NCI-H187 treated with DMSO at 0.1 percent for 48 hours (cell line): ENCODE results near the gene ADCY9.
"Not testable (repeated sequence)": the region's sequence is repeated elsewhere in the genome, so short reads cannot be mapped to it uniquely, and the experiment has no call there.

ENCODE experiments used
- DNase-seq: peaks from one replicate; lab custom pipeline; 2025; lab: John Stamatoyannopoulos, UW

ADCY9 gene

GRCh38 chr16:3950343-3951193 lies 165.7 kb downstream of the ADCY9 start:
- no peak for DNase-seq

DNA sequence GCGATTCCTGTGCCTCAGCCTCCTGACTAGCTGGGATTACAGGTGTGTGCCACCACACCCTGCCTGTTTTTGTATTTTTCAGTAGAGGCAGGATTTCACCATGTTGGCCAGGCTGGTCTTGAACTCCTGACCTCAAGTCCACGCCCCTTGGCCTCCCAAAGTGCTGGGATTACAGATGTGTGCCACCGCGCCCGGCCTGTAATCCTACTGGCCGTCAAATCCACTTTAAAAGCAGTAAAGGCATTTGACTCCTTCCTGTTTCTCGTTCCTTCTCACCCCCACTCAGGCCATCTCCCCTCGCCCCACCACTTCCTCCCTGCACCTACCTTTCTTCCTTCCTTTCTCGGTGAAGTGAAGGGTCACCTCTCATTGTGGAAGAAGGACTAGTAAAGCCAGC lies 166.3 kb downstream of the ADCY9 start:
- no peak for DNase-seq

DNA sequence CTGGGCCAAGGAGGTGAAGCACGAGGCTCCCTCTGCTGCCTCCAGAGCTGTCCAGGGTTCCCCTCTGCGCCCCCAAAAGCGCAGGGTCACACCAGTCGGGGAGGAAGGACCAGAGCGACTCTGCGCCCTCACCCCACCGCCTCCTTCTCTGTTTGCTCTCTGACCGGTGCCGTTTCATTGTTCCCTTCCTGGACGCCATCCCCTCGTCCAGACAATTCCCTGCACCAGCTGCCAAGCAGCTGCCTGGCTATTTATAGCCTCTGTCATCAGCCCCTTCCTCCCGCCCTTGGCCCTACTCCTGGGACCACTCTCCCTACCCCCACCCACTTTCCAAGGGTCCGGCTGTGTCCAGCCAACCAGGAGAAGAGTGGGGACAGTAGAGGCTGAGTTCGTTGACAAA lies 167.0 kb downstream of the ADCY9 start:
- no peak for DNase-seq

DNA sequence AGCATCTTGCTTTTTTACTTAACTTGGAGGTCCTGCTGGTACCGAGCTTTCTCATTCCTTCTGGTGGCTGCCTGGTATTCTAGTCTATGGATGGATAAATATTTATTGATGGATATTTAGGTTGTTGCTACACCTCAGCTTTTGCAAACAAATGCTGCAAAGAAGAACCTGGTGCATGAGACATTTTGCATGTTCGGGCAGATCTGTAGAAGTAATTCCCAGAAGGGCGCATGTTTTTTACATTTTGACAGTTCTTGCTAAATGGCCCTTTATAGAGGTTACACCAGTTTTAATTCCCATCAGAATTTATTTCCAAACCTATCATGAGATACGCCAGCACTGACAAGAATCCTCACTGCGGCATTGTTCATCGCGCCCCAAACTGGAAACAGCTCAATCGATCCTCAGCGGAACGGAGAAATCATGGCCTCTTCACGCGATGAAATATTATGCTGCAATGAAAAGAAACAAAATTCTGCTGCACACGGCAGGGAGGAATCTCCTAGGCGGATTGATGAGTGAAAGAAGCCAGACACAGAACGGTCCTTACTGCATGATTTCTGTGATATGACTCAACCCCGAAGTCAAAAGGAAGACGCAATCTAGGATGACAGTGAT lies 167.8 kb downstream of the ADCY9 start:
- DNase-seq: no peak

- DNase-seq: no peak
Measured at GRCh38 chr16:3946604-3947180, 169.6 kb downstream of the ADCY9 start.

- no peak for DNase-seq
Measured at GRCh38 chr16:3945751-3946603, 170.3 kb downstream of the ADCY9 start.

DNA sequence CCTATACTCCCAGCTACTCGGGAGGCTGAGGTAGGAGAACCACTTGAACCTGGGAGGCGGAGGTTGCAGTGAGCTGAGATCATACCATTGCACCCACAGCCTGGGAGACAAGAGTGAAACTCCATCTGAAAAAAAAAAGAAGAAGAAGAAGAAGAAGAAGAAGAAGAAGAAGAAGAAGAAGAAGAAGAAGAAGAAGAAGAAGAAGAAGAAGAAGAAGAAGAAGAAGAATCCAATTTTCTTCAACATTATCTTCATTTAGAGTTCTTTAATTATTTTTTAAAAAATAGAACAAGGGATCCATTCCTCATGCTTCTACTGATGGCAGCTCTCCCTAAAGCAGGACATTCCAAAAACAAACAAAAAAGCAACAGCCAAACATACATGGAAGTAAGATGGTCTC lies 171.8 kb downstream of the ADCY9 start:
- DNase-seq: not testable (repeated sequence)

DNA sequence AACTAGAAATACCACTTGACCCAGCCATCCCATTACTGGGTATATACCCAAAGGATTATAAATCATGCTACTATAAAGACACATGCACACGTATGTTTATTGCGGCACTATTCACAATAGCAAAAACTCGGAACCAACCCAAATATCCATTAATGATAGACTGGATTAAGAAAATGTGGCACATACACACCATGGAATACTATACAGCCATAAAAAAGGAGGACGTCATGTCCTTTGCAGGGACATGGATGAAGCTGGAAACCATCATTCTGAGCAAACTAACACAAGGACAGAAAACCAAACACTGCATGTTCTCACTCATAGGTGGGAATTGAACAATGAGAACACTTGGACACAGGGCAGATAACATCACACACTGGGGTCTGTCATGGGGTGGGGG lies 174.1 kb downstream of the ADCY9 start:
- not testable (repeated sequence) for DNase-seq

DNA sequence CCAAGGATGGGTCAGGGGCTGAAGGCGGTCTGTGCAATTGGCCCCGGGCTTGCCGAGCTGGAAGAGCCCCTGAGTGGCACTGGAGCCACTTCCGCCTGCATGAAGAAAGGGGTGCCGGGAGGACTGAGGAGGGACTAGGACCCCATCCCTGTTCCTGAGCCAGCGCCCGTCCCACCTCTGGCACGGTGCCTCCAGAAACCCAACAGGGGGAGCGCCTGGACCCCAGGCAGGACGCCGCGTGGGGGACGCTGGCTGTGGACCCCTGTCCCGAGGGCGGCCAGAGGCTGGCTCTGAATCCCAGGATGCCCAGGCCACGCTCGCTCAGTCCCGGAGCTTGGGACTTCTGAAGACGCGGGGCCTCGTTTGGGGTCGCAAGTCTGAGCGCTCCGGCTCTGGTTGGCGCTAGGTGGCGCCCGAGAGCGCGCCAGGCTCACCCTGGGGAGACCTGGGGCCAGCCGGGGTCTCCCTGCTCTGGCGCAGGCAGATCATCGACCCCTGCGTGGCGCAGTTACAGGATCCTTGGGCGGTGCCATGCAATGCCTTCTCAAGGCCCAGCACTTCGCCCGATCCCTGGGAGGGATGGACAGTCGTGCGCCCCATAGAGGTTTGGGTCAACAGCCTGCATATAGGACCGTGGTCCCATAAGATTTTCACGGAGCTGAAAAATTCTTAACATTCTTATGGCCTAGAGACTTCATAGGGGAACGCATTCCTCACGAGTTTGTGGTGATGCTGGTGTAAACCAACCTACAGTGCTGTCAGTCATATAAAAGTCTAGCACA lies 177.2 kb downstream of the ADCY9 start:
- DNase-seq: no peak

GRCh38 chr16:3938471-3938842 lies 177.8 kb downstream of the ADCY9 start:
- DNase-seq: no peak

DNA sequence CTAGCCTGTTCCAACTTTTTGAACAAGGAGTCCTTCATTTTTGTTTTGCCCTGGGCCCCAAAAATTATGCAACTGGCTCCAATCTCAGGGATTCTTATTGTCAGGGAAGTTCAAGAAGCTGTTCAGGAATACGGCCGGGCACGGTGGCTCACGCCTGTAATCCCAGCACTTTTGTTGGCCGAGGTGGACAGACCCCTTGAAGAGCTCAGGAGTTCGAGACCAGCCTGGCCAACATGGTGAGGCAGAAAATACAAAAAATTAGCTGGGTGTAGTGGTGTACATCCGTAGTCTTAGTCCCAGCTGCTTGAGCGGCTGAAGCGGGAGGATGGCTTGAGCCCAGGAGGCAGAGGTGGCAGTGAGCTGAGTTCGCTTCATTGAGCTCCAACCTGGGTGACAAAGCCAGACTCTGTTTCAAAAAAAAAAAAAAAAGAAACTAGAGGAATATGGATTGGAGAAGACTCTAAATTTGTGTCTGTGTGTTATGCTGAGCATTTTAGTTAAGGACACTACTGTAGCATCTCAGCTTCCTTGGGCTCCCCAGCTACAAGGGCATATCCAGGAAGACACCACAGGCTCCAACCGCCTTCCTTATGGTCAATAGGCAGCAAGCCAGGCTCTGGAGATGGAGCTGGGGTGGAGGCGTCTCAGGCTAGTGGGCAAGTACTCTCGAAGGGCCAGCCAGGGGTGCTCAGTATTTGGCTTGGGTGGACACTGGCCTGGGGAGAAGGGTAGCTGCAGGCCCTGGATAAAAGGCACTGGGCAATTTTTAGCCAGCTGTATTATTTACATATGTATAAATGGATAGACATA lies 179.0 kb downstream of the ADCY9 start:
- no peak for DNase-seq

DNA sequence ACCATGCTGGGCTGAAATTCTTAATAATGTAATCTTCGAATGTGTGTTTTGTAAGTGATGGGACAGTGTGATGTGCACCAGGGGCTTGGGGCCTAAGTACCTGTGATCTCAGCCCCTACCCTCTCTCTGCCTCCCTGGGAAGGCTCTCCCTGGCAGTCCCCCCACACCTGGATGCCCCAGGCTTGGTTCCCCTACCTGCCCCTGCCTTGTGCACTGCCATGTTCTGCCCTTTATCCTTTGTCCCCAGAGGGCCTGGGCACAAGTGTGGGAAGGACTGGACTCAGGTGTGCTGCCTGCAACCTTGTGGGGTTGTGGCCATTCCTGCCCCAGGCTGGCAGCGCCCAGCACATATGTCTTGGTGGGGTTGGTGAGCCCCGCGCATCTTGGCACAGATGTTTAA lies 180.3 kb downstream of the ADCY9 start:
- DNase-seq: no peak

GRCh38 chr16:3934491-3935181 lies 181.6 kb downstream of the ADCY9 start:
- DNase-seq: no peak

GRCh38 chr16:3927147-3927546 lies 189.1 kb downstream of the ADCY9 start:
- not testable (repeated sequence) for DNase-seq

DNA sequence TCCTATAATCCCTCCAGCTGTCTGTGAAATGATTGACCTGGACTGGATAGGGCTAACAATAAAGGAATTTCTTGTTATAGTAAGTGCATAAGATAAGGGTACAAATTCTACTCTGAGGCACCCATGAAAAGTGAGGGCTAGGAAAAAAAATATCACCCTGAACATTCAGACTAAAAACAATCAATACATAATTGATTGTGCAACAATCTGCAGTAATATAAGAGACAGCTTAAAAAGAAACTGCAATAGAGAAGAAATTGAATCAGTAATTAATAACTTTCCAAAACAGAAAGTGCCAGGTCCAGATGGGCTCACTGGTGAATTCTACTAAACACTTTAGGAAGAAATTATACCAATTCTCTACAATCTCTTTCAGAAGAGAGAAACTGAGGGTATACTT lies 191.5 kb downstream of the ADCY9 start:
- no peak for DNase-seq

DNA sequence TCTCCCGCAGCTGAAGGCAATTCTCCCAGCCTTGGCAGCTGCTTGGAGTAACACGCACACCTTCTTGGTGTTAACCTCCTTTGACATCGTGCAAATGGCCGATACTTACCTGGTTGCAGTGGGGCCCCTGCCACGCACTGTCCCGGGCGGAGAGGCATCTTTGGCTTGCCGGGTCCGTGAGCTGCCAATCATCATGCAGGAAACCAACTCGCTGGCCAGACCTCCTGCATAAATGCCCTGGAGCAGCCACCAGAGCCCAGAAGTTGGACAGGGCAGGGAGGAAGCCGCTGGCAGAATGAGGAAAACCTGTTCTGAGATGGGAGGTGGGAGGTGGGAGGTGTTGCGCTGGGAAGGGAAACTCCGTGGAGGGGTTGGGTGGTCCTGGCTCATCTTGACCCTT lies 194.0 kb downstream of the ADCY9 start:
- DNase-seq: no peak

DNA sequence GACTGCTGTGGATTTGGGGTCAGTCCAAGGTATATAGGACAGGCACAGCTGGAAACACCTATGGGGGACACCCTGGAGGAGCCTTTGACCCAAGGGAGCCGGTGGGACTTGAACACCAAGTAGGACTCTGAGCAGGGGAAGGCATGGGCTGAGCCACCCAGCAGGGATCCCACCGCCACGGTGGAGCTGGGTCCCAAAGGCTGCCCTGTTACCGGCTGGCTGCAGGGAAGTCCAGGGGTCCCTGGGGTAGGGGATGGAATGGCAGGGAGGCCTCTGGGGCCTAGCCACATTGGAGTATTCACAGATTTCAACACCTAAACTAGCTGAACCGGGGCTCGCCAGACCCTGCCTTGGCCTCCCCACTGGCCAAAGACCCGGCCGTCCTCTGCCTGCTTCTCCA lies 196.0 kb downstream of the ADCY9 start:
- no peak for DNase-seq

DNA sequence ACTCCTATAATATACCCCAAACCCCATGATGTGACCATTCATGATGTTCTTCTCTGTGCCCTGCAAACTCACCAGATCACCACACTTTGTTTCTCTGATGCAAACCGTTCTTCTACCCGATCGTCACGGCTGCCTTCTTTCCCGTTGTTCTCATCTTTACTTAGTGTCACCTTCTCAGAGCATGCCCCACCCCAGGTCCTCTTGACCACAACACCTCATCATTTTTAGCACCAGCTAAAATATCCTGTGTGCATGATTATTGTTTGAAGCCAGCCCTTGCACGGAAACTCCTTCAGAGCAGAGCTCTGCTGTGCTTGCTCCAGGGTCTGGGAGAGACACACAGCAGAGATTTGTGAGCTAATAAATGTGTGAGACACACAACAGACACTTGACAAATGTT lies 196.8 kb downstream of the ADCY9 start:
- DNase-seq: no peak

DNA sequence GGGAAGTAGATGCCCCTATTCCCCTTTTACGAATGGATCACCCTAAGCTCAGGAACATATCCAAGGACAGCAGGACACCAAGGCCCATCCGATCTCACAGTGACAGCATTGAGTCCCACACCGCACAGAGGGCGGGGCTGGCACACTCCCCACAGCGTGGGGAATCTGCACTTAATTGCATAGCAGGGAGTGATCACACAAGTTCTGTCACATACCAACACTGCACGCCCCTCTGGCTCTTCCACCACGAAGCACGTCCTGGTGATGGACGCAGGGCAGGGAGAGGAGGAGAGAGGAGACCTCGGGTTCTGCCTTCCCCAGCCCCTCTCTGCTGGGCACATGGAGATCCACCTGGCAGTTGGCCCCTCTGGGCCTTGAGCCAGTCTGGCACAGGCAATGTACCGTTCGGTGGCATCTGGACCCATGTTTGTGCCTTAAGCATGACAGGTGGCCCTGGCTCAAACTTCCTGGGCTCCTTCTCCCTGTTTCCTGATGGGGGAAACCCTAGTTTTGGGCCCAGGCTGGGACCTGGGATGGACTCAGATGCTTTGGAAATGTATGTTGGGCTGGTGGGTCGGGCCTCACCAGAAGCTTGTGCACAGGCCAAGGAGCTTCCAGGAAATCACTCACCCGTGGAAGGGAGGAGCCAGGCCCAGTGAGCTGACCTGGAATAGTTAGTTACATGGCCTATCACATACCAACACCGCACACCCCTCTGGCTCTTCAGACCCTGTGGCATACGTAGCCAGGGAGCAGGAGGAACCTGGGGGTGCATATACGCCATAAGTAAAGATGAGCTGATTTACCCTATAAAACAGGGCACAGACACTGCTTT lies 200.6 kb downstream of the ADCY9 start:
- DNase-seq: no peak
